HepG2 (cell line): ENCODE data around the gene ABCA13.

Experiments used
- ATM ChIP-seq: fragments of 450-650 bp; IDR thresholded peaks from 2 replicates; pipeline ENCODE4 v1.7.1; 2017; ENCODE audit warnings: mild to moderate bottlenecking, borderline replicate concordance
- EP300 ChIP-seq, 3 experiments: sonication (generic) in 1 of 3; formaldehyde crosslinking in 1 of 3; IDR thresholded peaks; 2 replicates each; pipeline versions ENCODE4 v1.5.1 to v1.6.1; 2011 to 2020; ENCODE audit warnings: low read depth in 2 of 3, low read length in 2 of 3, borderline replicate concordance in 1 of 3, improper control_type of control experiment in 1 of 3, mild to moderate bottlenecking in 1 of 3, missing genetic modification reagents in 1 of 3, moderate library complexity in 1 of 3
- HNRNPL ChIP-seq: fragments of 200-400 bp; formaldehyde crosslinking; IDR thresholded peaks from 2 replicates; pipeline ENCODE4 v1.6.1; 2017; ENCODE audit warnings: mild to moderate bottlenecking, low read depth, low read length
- ZNF615 ChIP-seq: sonication (generic); formaldehyde crosslinking; IDR thresholded peaks from 2 replicates; pipeline ENCODE4 v1.5.0; 2020; ENCODE audit warnings: mild to moderate bottlenecking, missing genetic modification reagents, borderline replicate concordance
- TF ChIP-seq, protein P1 (sequence below): sonication (generic); formaldehyde crosslinking; IDR thresholded peaks from 2 replicates; pipeline ENCODE4 v1.4.0; 2020; ENCODE audit warnings: missing genetic modification reagents
- TF ChIP-seq, protein P2 (sequence below), 2 experiments: IDR thresholded peaks; 2 replicates each; pipeline ENCODE4 v1.6.1; 2011 to 2012; ENCODE audit warnings: low read length in 2 of 2, borderline replicate concordance in 1 of 2, low read depth in 1 of 2, mild to moderate bottlenecking in 1 of 2, moderate library complexity in 1 of 2

DNA sequence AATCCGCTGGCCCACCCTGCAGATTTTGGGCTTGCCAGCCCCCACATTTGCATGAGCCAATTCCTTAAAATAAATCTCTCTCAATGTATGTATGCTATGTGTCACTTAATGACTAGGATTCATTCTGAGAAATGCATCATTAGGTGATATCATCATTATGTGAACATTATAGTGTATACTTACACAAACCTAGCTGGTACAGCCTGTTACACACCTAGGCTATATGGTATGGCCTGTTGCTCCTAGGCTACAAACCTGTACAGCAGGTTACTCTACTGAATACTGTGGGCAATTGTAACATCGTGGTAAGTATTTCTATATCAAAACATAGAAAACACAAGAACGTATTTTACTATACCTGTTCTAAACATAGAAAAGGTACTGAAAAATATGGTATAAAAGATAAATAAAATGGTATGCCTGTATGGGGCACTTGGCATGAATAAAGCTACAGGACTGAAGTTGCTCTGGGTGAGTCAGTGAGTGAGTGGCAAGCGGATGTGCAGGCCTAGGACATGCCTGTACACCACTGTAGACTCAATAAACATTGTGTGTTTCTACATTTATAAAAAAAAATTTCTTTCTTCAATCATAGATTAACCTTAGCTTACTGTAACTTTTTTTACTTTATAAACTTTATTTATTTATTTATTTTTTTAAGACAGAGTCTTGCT is 135.9 kb downstream of the ABCA13 start:
- no peak for TF ChIP-seq EP300 (IDR thresholded peaks at IDR 0.05; ENCODE audit: low read depth in 2 of 2, low read length in 2 of 2)
- TF ChIP-seq EP300 (CRISPR knock-in tag; IDR thresholded peaks at IDR 0.05; ENCODE audit: borderline replicate concordance), result no peak
- TF ChIP-seq ZNF615 (CRISPR knock-in tag), result no peak
- TF ChIP-seq, protein P1, sequence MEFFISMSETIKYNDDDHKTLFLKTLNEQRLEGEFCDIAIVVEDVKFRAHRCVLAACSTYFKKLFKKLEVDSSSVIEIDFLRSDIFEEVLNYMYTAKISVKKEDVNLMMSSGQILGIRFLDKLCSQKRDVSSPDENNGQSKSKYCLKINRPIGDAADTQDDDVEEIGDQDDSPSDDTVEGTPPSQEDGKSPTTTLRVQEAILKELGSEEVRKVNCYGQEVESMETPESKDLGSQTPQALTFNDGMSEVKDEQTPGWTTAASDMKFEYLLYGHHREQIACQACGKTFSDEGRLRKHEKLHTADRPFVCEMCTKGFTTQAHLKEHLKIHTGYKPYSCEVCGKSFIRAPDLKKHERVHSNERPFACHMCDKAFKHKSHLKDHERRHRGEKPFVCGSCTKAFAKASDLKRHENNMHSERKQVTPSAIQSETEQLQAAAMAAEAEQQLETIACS, result no peak
- TF ChIP-seq HNRNPL, result no peak
- TF ChIP-seq ATM, result no peak
- TF ChIP-seq, protein P2, sequence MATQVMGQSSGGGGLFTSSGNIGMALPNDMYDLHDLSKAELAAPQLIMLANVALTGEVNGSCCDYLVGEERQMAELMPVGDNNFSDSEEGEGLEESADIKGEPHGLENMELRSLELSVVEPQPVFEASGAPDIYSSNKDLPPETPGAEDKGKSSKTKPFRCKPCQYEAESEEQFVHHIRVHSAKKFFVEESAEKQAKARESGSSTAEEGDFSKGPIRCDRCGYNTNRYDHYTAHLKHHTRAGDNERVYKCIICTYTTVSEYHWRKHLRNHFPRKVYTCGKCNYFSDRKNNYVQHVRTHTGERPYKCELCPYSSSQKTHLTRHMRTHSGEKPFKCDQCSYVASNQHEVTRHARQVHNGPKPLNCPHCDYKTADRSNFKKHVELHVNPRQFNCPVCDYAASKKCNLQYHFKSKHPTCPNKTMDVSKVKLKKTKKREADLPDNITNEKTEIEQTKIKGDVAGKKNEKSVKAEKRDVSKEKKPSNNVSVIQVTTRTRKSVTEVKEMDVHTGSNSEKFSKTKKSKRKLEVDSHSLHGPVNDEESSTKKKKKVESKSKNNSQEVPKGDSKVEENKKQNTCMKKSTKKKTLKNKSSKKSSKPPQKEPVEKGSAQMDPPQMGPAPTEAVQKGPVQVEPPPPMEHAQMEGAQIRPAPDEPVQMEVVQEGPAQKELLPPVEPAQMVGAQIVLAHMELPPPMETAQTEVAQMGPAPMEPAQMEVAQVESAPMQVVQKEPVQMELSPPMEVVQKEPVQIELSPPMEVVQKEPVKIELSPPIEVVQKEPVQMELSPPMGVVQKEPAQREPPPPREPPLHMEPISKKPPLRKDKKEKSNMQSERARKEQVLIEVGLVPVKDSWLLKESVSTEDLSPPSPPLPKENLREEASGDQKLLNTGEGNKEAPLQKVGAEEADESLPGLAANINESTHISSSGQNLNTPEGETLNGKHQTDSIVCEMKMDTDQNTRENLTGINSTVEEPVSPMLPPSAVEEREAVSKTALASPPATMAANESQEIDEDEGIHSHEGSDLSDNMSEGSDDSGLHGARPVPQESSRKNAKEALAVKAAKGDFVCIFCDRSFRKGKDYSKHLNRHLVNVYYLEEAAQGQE (IDR thresholded peaks at IDR 0.05; ENCODE audit: borderline replicate concordance in 1 of 2, low read depth in 1 of 2, low read length in 2 of 2), result no peak
